IMR-90 (cell line): ENCODE results near the gene ZP3. TPM values are rescaled to one million over a fixed set of nuclear protein-coding genes. Genes with fewer than 3 reads are reported as not detected.
"Not testable (repeated sequence)": the region's sequence is repeated elsewhere in the genome, so short reads cannot be mapped to it uniquely, and the experiment has no call there.

Experiments
- ATAC-seq: fragments of 200-7000 bp; cut with Tn5 transposase; 2 replicates; pipeline ENCODE4 v1.9.1; 2020; ENCODE audit warnings: low read depth, mild to moderate bottlenecking, moderate library complexity
- BruUV-seq: library from RNA; stranded (reverse); fragments of 400-500 nt; replicated peaks from 2 replicates; lab custom pipeline; 2021; lab: Mats Ljungman, UMichigan
- CTCF ChIA-PET: fragments of 300-600 bp; formaldehyde crosslinking; extraction: SDS; loops from one replicate; lab custom pipeline; 2021; ENCODE audit warnings: antibody characterized with exemption; lab: Yijun Ruan, JAX
- POLR2A ChIA-PET: fragments of 300-600 bp; sonication (Branson Sonifier 250); formaldehyde crosslinking; loops from one replicate; lab custom pipeline; 2022; ENCODE audit warnings: antibody characterized with exemption; ENCODE audit not compliant: unreplicated experiment; lab: Charles Lee
- DNase-seq: peaks from one replicate; pipeline ENCODE4 v3.0.0; 2013
- H2AFZ ChIP-seq: replicated peaks from 2 replicates; pipeline ENCODE3; 2013; ENCODE audit warnings: low read length, mild to moderate bottlenecking; ENCODE audit not compliant: poor library complexity
- H2AK5ac ChIP-seq: 2 replicates; pipeline ENCODE4 v1.6.1; 2013; ENCODE audit warnings: low read depth, low read length, inconsistent platforms
- H2AK9ac ChIP-seq: replicated peaks from 2 replicates; pipeline ENCODE3; 2013; ENCODE audit warnings: mild to moderate bottlenecking, low read depth, low read length, moderate library complexity; ENCODE audit not compliant: poor library complexity
- H2BK120ac ChIP-seq: 2 replicates; pipeline ENCODE4 v1.6.1; 2013; ENCODE audit warnings: low read depth, low read length, inconsistent platforms
- H2BK15ac ChIP-seq: 3 replicates; pipeline ENCODE4 v1.6.1; 2013; ENCODE audit warnings: low read depth, low read length, inconsistent platforms
- H2BK20ac ChIP-seq: 2 replicates; pipeline ENCODE4 v1.6.1; 2013; ENCODE audit warnings: low read depth, mild to moderate bottlenecking, inconsistent platforms, low read length, moderate library complexity
- H2BK5ac ChIP-seq: 2 replicates; pipeline ENCODE4 v1.6.1; 2013; ENCODE audit warnings: mild to moderate bottlenecking, low read depth, low read length, inconsistent platforms; ENCODE audit not compliant: poor library complexity, severe bottlenecking
- H3K14ac ChIP-seq: replicated peaks from 2 replicates; pipeline ENCODE4 v1.6.1; 2013; ENCODE audit warnings: low read depth, low read length, inconsistent platforms
- H3K18ac ChIP-seq: 2 replicates; pipeline ENCODE4 v1.6.1; 2013; ENCODE audit warnings: low read depth, low read length, control low read depth
- H3K23ac ChIP-seq: 2 replicates; pipeline ENCODE4 v1.6.1; 2013; ENCODE audit warnings: low read depth, low read length, inconsistent platforms
- H3K27ac ChIP-seq: 2 replicates; pipeline ENCODE4 v1.5.1; 2013; ENCODE audit warnings: mild to moderate bottlenecking, control low read depth, low read length; ENCODE audit not compliant: insufficient read depth
- H3K27me3 ChIP-seq: 2 replicates; pipeline ENCODE4 v1.6.1; 2013; ENCODE audit warnings: low read length; ENCODE audit not compliant: control insufficient read depth, insufficient read depth
- H3K36me3 ChIP-seq: 2 replicates; pipeline ENCODE4 v1.6.1; 2013; ENCODE audit warnings: low read length, mixed read lengths; ENCODE audit not compliant: control insufficient read depth, insufficient read depth
- H3K4ac ChIP-seq: 2 replicates; pipeline ENCODE4 v1.6.1; 2013; ENCODE audit warnings: low read depth, low read length, inconsistent platforms
- H3K4me1 ChIP-seq: 2 replicates; pipeline ENCODE4 v1.6.1; 2013; ENCODE audit warnings: low read length, mixed read lengths; ENCODE audit not compliant: control insufficient read depth, insufficient read depth
- H3K4me2 ChIP-seq: 2 replicates; pipeline ENCODE4 v1.6.1; 2013; ENCODE audit warnings: low read depth, mild to moderate bottlenecking, control low read depth, low read length, moderate library complexity
- H3K4me3 ChIP-seq: 2 replicates; pipeline ENCODE4 v1.5.1; 2013; ENCODE audit warnings: low read depth, mild to moderate bottlenecking, control low read depth, low read length, moderate library complexity; ENCODE audit not compliant: insufficient read depth
- H3K56ac ChIP-seq: 2 replicates; pipeline ENCODE4 v1.6.1; 2013; ENCODE audit warnings: low read length, inconsistent platforms; ENCODE audit not compliant: insufficient read depth; ENCODE audit errors: extremely low read depth
- H3K79me1 ChIP-seq, 2 experiments: 2 replicates each; pipeline ENCODE4 v1.6.1; 2013; ENCODE audit warnings: low read length in 2 of 2, inconsistent platforms in 1 of 2, low read depth in 1 of 2
- H3K9ac ChIP-seq: 2 replicates; pipeline ENCODE4 v1.6.1; 2013; ENCODE audit warnings: low read depth, low read length, control low read depth
- H3K9me1 ChIP-seq: 2 replicates; pipeline ENCODE4 v1.6.1; 2013; ENCODE audit warnings: low read length, inconsistent platforms; ENCODE audit not compliant: insufficient read depth
- H3K9me3 ChIP-seq: 2 replicates; pipeline ENCODE4 v1.6.1; 2013; ENCODE audit warnings: low read length; ENCODE audit not compliant: control insufficient read depth, insufficient read depth
- H4K20me1 ChIP-seq: 2 replicates; pipeline ENCODE4 v1.6.1; 2013; ENCODE audit warnings: low read length, inconsistent platforms; ENCODE audit not compliant: insufficient read depth
- H4K5ac ChIP-seq: 2 replicates; pipeline ENCODE4 v1.6.1; 2013; ENCODE audit warnings: mild to moderate bottlenecking, low read depth, low read length, control low read depth
- H4K8ac ChIP-seq, 2 experiments: 2 replicates each; pipeline ENCODE4 v1.6.1; 2013; ENCODE audit warnings: low read depth in 2 of 2, low read length in 2 of 2, control low read depth in 1 of 2, inconsistent platforms in 1 of 2
- H4K91ac ChIP-seq: 2 replicates; pipeline ENCODE4 v1.6.1; 2013; ENCODE audit warnings: low read depth, low read length, inconsistent platforms; ENCODE audit not compliant: insufficient read depth
- WGBS, 2 experiments: methylation state at CpG; one replicate each; pipeline versions ENCODE4 v1.1.5 to v1.1.7; 2013; ENCODE audit warnings: missing lambda C conversion rate in 2 of 2; ENCODE audit not compliant: insufficient read length in 1 of 2; ENCODE audit errors: extremely low coverage in 2 of 2; 5-methylcytosine and 5-hydroxymethylcytosine counted together
- dilution Hi-C: fragments of 300-500 bp; cut with HindIII; formaldehyde crosslinking; loops from one replicate; pipeline ENCODE4 v1.14.3; 2018; ENCODE audit warnings: low sequenced_read_pairs; ENCODE audit not compliant: unreplicated experiment
- in situ Hi-C: fragments of 300-500 bp; cut with MboI; formaldehyde crosslinking; loops from 3 replicates; pipeline ENCODE4 v1.14.3; 2019; ENCODE audit warnings: low sequenced_read_pairs, inconsistent platforms, mixed read lengths
- intact Hi-C: fragments of 100-400 bp; cut with micrococcal nuclease; formaldehyde crosslinking; loops from 2 replicates; pipeline ENCODE4 v1.10.0; 2022
- polyA plus RNA-seq, 3 experiments: library from polyadenylated mRNA; depleted of rRNA; stranded (reverse); fragments of >200 nt; gene quantifications; 2 replicates each; pipeline ENCODE4 v1.2.3, GENCODE V29; 2012; ENCODE audit warnings: low replicate concordance in 1 of 3
- total RNA-seq: library from RNA; depleted of rRNA; stranded (reverse); fragments of >200 nt; gene quantifications from 2 replicates; pipeline ENCODE4 v1.2.3, GENCODE V29; 2012

The ZP3 gene
- total and polyA plus RNA-seq, 2 of the 4 experiments (the other 2 are of a cell fraction) = 0.54 to 0.67 TPM

GRCh38 chr7:76442664-76443446 lies 18.1 kb downstream of the ZP3 start:
- H3K18ac ChIP-seq, H4K8ac ChIP-seq, H3K27me3 ChIP-seq, H4K91ac ChIP-seq, H2AK9ac ChIP-seq, H2AFZ ChIP-seq, H3K4me2 ChIP-seq, intact Hi-C loops, H4K5ac ChIP-seq, H3K4ac ChIP-seq, H2AK5ac ChIP-seq, H3K4me3 ChIP-seq, H3K56ac ChIP-seq, CTCF ChIA-PET, dilution Hi-C loops, H2BK120ac ChIP-seq, in situ Hi-C loops, H3K4me1 ChIP-seq, BruUV-seq, H2BK20ac ChIP-seq, H3K9ac ChIP-seq, H3K27ac ChIP-seq, DNase-seq, H3K14ac ChIP-seq, H3K23ac ChIP-seq, POLR2A ChIA-PET, H4K20me1 ChIP-seq, H2BK15ac ChIP-seq, H3K9me3 ChIP-seq, H2BK5ac ChIP-seq, H3K9me1 ChIP-seq, H3K36me3 ChIP-seq, ATAC-seq, H3K79me1 ChIP-seq: not testable (repeated sequence)
- no CpG with 5 or more reads among the region's 5 CpGs for WGBS, 2 experiments

- H3K4me2 ChIP-seq, H2BK20ac ChIP-seq, H4K5ac ChIP-seq, H3K9me1 ChIP-seq, H3K27me3 ChIP-seq, CTCF ChIA-PET, DNase-seq, H2BK15ac ChIP-seq, in situ Hi-C loops, H3K56ac ChIP-seq, H3K18ac ChIP-seq, H3K4me3 ChIP-seq, H3K4me1 ChIP-seq, H4K8ac ChIP-seq, H3K79me1 ChIP-seq, H2BK120ac ChIP-seq, H3K9ac ChIP-seq, dilution Hi-C loops, intact Hi-C loops, H2AFZ ChIP-seq, H4K20me1 ChIP-seq, H2AK5ac ChIP-seq, H3K36me3 ChIP-seq, ATAC-seq, H2BK5ac ChIP-seq, H4K91ac ChIP-seq, H3K14ac ChIP-seq, BruUV-seq, H3K9me3 ChIP-seq, H3K27ac ChIP-seq, H2AK9ac ChIP-seq, POLR2A ChIA-PET, H3K4ac ChIP-seq, H3K23ac ChIP-seq: not testable (repeated sequence)
- WGBS, 2 experiments = no CpG with 5 or more reads among the region's 12 CpGs
Observed at GRCh38 chr7:76443846-76444245, 19.1 kb downstream of the ZP3 start.
